ENCODE results near the gene HSPA1L. TPM values are rescaled to one million over a fixed set of nuclear protein-coding genes. Genes with fewer than 3 reads are reported as not detected.

The HSPA1L gene
- total RNA-seq, 2 donors from 2014 or later, result 1.2 to 1.5 TPM

DNA sequence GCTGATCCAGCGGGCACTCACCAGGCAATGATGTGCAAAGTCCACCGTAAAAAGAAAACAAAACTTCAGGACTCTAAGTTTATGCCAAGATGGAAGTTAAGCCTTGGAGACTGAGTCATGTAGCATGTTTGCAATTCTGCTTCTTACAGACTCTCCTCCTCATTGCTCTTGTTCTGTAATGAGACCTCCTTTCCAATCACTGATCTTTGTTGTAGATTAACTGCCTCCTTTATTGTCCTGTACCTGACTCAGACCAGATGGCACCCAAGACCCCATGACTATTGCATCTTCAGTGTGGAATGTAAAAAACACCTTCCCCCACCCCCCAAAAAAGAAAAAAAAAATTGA is 36.4 kb upstream of the HSPA1L start:
- Histone ChIP-seq H3K4me1 (ENCODE audit: control insufficient read depth, insufficient read depth, low read length) (peaks cover 3% of the 10 kb centered on the region), H3K9ac (ENCODE audit: extremely low read depth, low read length, poor library complexity, severe bottlenecking) (no peak overlapping the region), H3K27ac (ENCODE audit: low read depth, low read length) (no peak overlapping the region), H3K27me3 (ENCODE audit: control insufficient read depth, insufficient read depth, low read length, poor library complexity, severe bottlenecking) (no peaks in the 10 kb centered on the region), H3K9me3 (ENCODE audit: control insufficient read depth, low read length) (peaks cover 9% of the 10 kb centered on the region), H3K4me3 (ENCODE audit: low read length) (no peak overlapping the region), H3K36me3 (ENCODE audit: control insufficient read depth, insufficient read depth, low read length) (peaks cover 4% of the 10 kb centered on the region)
- Mint-ChIP-seq H3K4me1 (peaks cover 7% of the 10 kb centered on the region), H3K27me3 (ENCODE audit: insufficient read depth) (peaks cover 6% of the 10 kb centered on the region), H3K27ac (peak overlapping the region; percentile 67), H3K4me3 (peak overlapping the region; percentile 20), H3K36me3 (ENCODE audit: low read depth) (peaks cover 15% of the 10 kb centered on the region), H3K9me3 (peaks cover 24% of the 10 kb centered on the region)
- WGBS, 2 experiments (ENCODE audit: insufficient coverage in 1 of 2, insufficient read length in 1 of 2), result 99 to 100% methylated on average over 2 of the region's 2 CpGs
- no peak for DNase-seq
- TF ChIP-seq, protein P1, sequence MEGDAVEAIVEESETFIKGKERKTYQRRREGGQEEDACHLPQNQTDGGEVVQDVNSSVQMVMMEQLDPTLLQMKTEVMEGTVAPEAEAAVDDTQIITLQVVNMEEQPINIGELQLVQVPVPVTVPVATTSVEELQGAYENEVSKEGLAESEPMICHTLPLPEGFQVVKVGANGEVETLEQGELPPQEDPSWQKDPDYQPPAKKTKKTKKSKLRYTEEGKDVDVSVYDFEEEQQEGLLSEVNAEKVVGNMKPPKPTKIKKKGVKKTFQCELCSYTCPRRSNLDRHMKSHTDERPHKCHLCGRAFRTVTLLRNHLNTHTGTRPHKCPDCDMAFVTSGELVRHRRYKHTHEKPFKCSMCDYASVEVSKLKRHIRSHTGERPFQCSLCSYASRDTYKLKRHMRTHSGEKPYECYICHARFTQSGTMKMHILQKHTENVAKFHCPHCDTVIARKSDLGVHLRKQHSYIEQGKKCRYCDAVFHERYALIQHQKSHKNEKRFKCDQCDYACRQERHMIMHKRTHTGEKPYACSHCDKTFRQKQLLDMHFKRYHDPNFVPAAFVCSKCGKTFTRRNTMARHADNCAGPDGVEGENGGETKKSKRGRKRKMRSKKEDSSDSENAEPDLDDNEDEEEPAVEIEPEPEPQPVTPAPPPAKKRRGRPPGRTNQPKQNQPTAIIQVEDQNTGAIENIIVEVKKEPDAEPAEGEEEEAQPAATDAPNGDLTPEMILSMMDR (conservative IDR thresholded peaks at IDR 0.05), result no peak

DNA sequence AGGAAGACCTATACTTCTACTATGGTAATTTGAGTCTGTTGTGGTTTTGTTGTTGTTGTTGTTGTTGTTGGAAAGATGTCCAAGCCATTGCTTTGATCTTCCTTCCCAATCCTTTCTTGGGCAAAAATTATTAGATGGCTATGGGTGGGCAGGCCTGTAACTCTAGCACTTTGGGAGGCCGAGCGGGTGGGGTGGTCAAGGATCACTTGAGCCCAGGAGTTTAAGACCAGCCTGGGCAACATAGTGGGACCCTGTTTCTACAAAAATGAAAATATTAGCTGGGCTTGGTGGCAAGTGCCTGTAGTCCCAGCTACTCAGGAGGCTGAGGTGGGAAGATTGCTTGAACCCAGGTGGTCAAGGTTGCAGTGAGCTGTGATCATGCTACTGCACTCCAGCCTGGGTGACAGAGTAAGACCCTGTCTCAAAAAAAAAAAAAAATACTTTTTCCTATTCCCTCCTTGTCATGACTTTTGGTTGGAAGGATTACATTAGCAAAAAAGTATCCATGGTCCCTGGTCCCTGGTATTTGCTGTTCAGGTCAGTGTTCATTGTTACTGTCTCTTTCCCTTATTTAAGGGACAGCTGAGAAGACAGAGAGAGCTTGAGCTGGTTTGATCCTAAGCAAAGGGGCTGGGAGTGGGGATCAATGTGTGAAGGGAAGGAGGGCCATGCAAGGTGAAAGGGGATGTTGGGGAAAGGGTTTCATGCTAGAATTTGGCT is 35.8 kb upstream of the HSPA1L start:
- Mint-ChIP-seq H3K36me3 (ENCODE audit: low read depth) (peaks cover 15% of the 10 kb centered on the region), H3K27me3 (ENCODE audit: insufficient read depth) (peaks cover 6% of the 10 kb centered on the region), H3K27ac (peak overlapping the region; percentile 67), H3K4me1 (peaks cover 7% of the 10 kb centered on the region), H3K4me3 (peak overlapping the region; percentile 20), H3K9me3 (peaks cover 24% of the 10 kb centered on the region)
- peaks cover 4% of the 10 kb centered on the region for H3K36me3 ChIP-seq (ENCODE audit: control insufficient read depth, insufficient read depth, low read length)
- H3K4me1 ChIP-seq (ENCODE audit: control insufficient read depth, insufficient read depth, low read length), result peaks cover 3% of the 10 kb centered on the region
- TF ChIP-seq, protein P1 (conservative IDR thresholded peaks at IDR 0.05), result no peak
- H3K9me3 ChIP-seq (ENCODE audit: control insufficient read depth, low read length), result peaks cover 9% of the 10 kb centered on the region
- DNase-seq, result no peak
- H3K27me3 ChIP-seq (ENCODE audit: control insufficient read depth, insufficient read depth, low read length, poor library complexity, severe bottlenecking), result no peaks in the 10 kb centered on the region
- 95 to 100% methylated on average over 2 of the region's 2 CpGs for WGBS, 2 experiments (ENCODE audit: insufficient coverage in 1 of 2, insufficient read length in 1 of 2)
- H3K4me3 ChIP-seq (ENCODE audit: low read length), result no peak overlapping the region
- H3K9ac ChIP-seq (ENCODE audit: extremely low read depth, low read length, poor library complexity, severe bottlenecking), result no peak overlapping the region
- H3K27ac ChIP-seq (ENCODE audit: low read depth, low read length), result no peak overlapping the region

DNA sequence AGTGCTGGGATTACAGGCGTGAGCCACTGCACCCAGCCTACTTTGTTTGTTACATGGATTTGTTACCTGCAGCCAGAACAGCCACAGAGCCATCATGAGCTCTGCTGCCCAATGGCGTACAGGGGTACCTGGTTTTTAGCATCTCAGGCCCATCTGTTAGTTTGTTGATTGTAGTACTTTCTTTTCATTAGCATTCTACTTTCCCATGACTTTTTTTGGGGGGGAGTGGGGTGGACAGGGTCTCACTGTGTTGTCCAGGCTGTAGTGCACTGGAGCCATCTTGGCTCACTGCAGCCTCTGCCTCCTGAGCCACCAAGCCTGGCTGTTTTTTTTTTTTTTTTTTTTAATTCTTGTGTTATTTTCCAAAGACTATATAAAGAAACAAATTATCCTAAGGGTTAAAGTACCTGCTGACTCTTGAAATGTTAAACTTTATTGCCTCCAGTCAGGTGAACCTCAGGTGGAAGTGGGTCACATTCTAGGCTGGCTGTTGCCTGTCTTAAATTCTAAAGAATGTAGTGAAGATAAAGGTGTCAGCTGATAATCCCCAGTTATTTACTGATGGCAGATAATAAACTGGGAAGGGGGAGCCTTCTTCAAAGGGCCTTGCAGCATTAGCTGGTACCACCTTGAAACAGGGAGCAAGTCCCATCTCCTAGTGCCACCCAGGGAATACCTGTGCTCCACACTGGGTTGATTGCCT is 32.3 kb upstream of the HSPA1L start:
- Histone ChIP-seq H3K4me1 (ENCODE audit: control insufficient read depth, insufficient read depth, low read length) (peaks cover 3% of the 10 kb centered on the region), H3K27me3 (ENCODE audit: control insufficient read depth, insufficient read depth, low read length, poor library complexity, severe bottlenecking) (no peaks in the 10 kb centered on the region), H3K9me3 (ENCODE audit: control insufficient read depth, low read length) (no peaks in the 10 kb centered on the region), H3K4me3 (ENCODE audit: low read length) (no peak overlapping the region), H3K27ac (ENCODE audit: low read depth, low read length) (no peak overlapping the region), H3K9ac (ENCODE audit: extremely low read depth, low read length, poor library complexity, severe bottlenecking) (no peak overlapping the region), H3K36me3 (ENCODE audit: control insufficient read depth, insufficient read depth, low read length) (no peaks in the 10 kb centered on the region)
- TF ChIP-seq, protein P1 (conservative IDR thresholded peaks at IDR 0.05), result no peak
- no peak overlapping the region for H3K4me3 Mint-ChIP-seq
- no peak for DNase-seq
- peaks cover under 1% of the 10 kb centered on the region for H3K36me3 Mint-ChIP-seq (ENCODE audit: low read depth)
- WGBS, 2 experiments (ENCODE audit: insufficient coverage in 1 of 2, insufficient read length in 1 of 2), result 94 to 100% methylated on average over 1 to 2 of the region's 2 CpGs
- peaks cover 6% of the 10 kb centered on the region for H3K27me3 Mint-ChIP-seq (ENCODE audit: insufficient read depth)
- H3K9me3 Mint-ChIP-seq, result peaks cover 4% of the 10 kb centered on the region
- no peak overlapping the region for H3K27ac Mint-ChIP-seq
- H3K4me1 Mint-ChIP-seq, result peaks cover 7% of the 10 kb centered on the region

Measured in endodermal cell (in vitro differentiated cells).